HepG2 (cell line): ENCODE results near the gene SEMA4F. TPM values are rescaled to one million over a fixed set of nuclear protein-coding genes. Genes with fewer than 3 reads are reported as not detected.

Source experiments
- ZMYM3 ChIP-seq: sonication (generic); formaldehyde crosslinking; IDR thresholded peaks from 2 replicates; pipeline ENCODE4 v1.5.1; 2020; ENCODE audit warnings: mild to moderate bottlenecking, missing genetic modification reagents
- polyA plus RNA-seq, 8 experiments: library from polyadenylated mRNA; depleted of rRNA in 3 of 8; stranded (reverse) in 7 of 8; unstranded in 1 of 8; fragments of >200 nt; fragmentation: Illumina TruSeq in 4 of 8; extraction: Trizol in 4 of 8; gene quantifications; 2 replicates each; pipeline versions ENCODE4 v1.2.1 to v1.2.3, GENCODE V29; 2011 to 2016; ENCODE audit warnings: low read depth in 4 of 8, missing spikeins in 1 of 8, mixed read lengths in 1 of 8; ENCODE audit not compliant: insufficient read depth in 1 of 8
- total RNA-seq, 5 experiments: library from RNA; depleted of rRNA; stranded (reverse); fragments of >200 nt; fragmentation: Illumina TruSeq; extraction: Trizol; gene quantifications; 2 replicates each; pipeline ENCODE4 v1.2.3, GENCODE V29; 2016; ENCODE audit warnings: low read depth in 1 of 5

Gene SEMA4F
- total and polyA plus RNA-seq, 2 of the 13 experiments (the other 11 are each of a cell fraction or from before 2014, with no cell fraction given), result 7.1 to 10.3 TPM

- no peak for TF ChIP-seq ZMYM3 (CRISPR knock-in tag)
Measured at GRCh38 chr2:74730530-74730929, 76.5 kb downstream of the SEMA4F start (continued).

Other genes with a start within 250 kb of the SEMA4F start
- 0.13 and 0.15 TPM in 2 replicates for gene C2orf81, start 232.6 kb upstream of the SEMA4F start, total RNA-seq (2016; rRNA removed; fragmentation: Illumina TruSeq; extraction: Trizol)
- 0.05 and 0.17 TPM in 2 replicates for gene C2orf81, start 232.6 kb upstream of the SEMA4F start, polyA plus RNA-seq (2011; rRNA removed)
- gene WDR54, start 232.5 kb upstream of the SEMA4F start, total RNA-seq (2016; rRNA removed; fragmentation: Illumina TruSeq; extraction: Trizol), result 1.3 and 2.0 TPM in 2 replicates
- gene WDR54, start 232.5 kb upstream of the SEMA4F start, polyA plus RNA-seq (2011; rRNA removed), result 12.4 and 17.3 TPM in 2 replicates
- gene RTKN, start 212.3 kb upstream of the SEMA4F start, total RNA-seq (2016; rRNA removed; fragmentation: Illumina TruSeq; extraction: Trizol), result 107 and 159 TPM in 2 replicates
- gene RTKN, start 212.3 kb upstream of the SEMA4F start, polyA plus RNA-seq (2011; rRNA removed), result 166 and 187 TPM in 2 replicates
- 10.0 and 14.5 TPM in 2 replicates for gene INO80B, start 199.2 kb upstream of the SEMA4F start, total RNA-seq (2016; rRNA removed; fragmentation: Illumina TruSeq; extraction: Trizol)
- 6.2 and 7.9 TPM in 2 replicates for gene INO80B, start 199.2 kb upstream of the SEMA4F start, polyA plus RNA-seq (2011; rRNA removed)
- 26.5 and 38.8 TPM in 2 replicates for gene WBP1, start 195.8 kb upstream of the SEMA4F start, total RNA-seq (2016; rRNA removed; fragmentation: Illumina TruSeq; extraction: Trizol)
- 85.7 and 107 TPM in 2 replicates for gene WBP1, start 195.8 kb upstream of the SEMA4F start, polyA plus RNA-seq (2011; rRNA removed)
- gene MOGS, start 188.9 kb upstream of the SEMA4F start, total RNA-seq (2016; rRNA removed; fragmentation: Illumina TruSeq; extraction: Trizol), result 30.1 and 95.2 TPM in 2 replicates
- gene MOGS, start 188.9 kb upstream of the SEMA4F start, polyA plus RNA-seq (2011; rRNA removed), result 117 and 124 TPM in 2 replicates
- gene MRPL53, start 181.6 kb upstream of the SEMA4F start, total RNA-seq (2016; rRNA removed; fragmentation: Illumina TruSeq; extraction: Trizol), result 51.9 and 53.8 TPM in 2 replicates
- 28.8 and 34.3 TPM in 2 replicates for gene MRPL53, start 181.6 kb upstream of the SEMA4F start, polyA plus RNA-seq (2011; rRNA removed)
- gene CCDC142, start 171.2 kb upstream of the SEMA4F start, total RNA-seq (2016; rRNA removed; fragmentation: Illumina TruSeq; extraction: Trizol), result 8.8 and 30.4 TPM in 2 replicates
- gene CCDC142, start 171.2 kb upstream of the SEMA4F start, polyA plus RNA-seq (2011; rRNA removed), result 14.7 and 17.7 TPM in 2 replicates
- gene TTC31, start 171.2 kb upstream of the SEMA4F start, total RNA-seq (2016; rRNA removed; fragmentation: Illumina TruSeq; extraction: Trizol), result 21.1 and 28.3 TPM in 2 replicates
- gene TTC31, start 171.2 kb upstream of the SEMA4F start, polyA plus RNA-seq (2011; rRNA removed), result 39.5 and 43.4 TPM in 2 replicates
- gene LBX2, start 154.6 kb upstream of the SEMA4F start, total RNA-seq (2016; rRNA removed; fragmentation: Illumina TruSeq; extraction: Trizol), result 4.0 and 8.1 TPM in 2 replicates
- gene LBX2, start 154.6 kb upstream of the SEMA4F start, polyA plus RNA-seq (2011; rRNA removed), result 6.4 and 7.3 TPM in 2 replicates
- 14.2 and 20.4 TPM in 2 replicates for gene PCGF1, start 146.6 kb upstream of the SEMA4F start, total RNA-seq (2016; rRNA removed; fragmentation: Illumina TruSeq; extraction: Trizol)
- 22.6 and 22.7 TPM in 2 replicates for gene PCGF1, start 146.6 kb upstream of the SEMA4F start, polyA plus RNA-seq (2011; rRNA removed)
- gene TLX2, start 139.8 kb upstream of the SEMA4F start, total RNA-seq (2016; rRNA removed; fragmentation: Illumina TruSeq; extraction: Trizol), result 0.20 TPM in 1 of 2 replicates, not detected in the other
- 0.05 and 0.09 TPM in 2 replicates for gene TLX2, start 139.8 kb upstream of the SEMA4F start, polyA plus RNA-seq (2011; rRNA removed)
- 23.9 and 27.6 TPM in 2 replicates for gene DQX1, start 128.0 kb upstream of the SEMA4F start, total RNA-seq (2016; rRNA removed; fragmentation: Illumina TruSeq; extraction: Trizol)
- gene DQX1, start 128.0 kb upstream of the SEMA4F start, polyA plus RNA-seq (2011; rRNA removed), result 72.9 and 89.8 TPM in 2 replicates
- 67.0 and 174 TPM in 2 replicates for gene AUP1, start 124.5 kb upstream of the SEMA4F start, total RNA-seq (2016; rRNA removed; fragmentation: Illumina TruSeq; extraction: Trizol)
- 267 and 291 TPM in 2 replicates for gene AUP1, start 124.5 kb upstream of the SEMA4F start, polyA plus RNA-seq (2011; rRNA removed)
- 37.0 and 47.7 TPM in 2 replicates for gene HTRA2, start 124.3 kb upstream of the SEMA4F start, total RNA-seq (2016; rRNA removed; fragmentation: Illumina TruSeq; extraction: Trizol)
- gene HTRA2, start 124.3 kb upstream of the SEMA4F start, polyA plus RNA-seq (2011; rRNA removed), result 50.3 and 56.1 TPM in 2 replicates
- 0.39 and 0.55 TPM in 2 replicates for gene LOXL3, start 100.3 kb upstream of the SEMA4F start, total RNA-seq (2016; rRNA removed; fragmentation: Illumina TruSeq; extraction: Trizol)
- gene LOXL3, start 100.3 kb upstream of the SEMA4F start, polyA plus RNA-seq (2011; rRNA removed), result 6.5 and 7.2 TPM in 2 replicates
- gene DOK1, start 99.5 kb upstream of the SEMA4F start, total RNA-seq (2016; rRNA removed; fragmentation: Illumina TruSeq; extraction: Trizol), result 0.53 and 0.66 TPM in 2 replicates
- gene DOK1, start 99.5 kb upstream of the SEMA4F start, polyA plus RNA-seq (2011; rRNA removed), result 0.74 and 0.84 TPM in 2 replicates
- gene M1AP, start 5.9 kb upstream of the SEMA4F start, total RNA-seq (2016; rRNA removed; fragmentation: Illumina TruSeq; extraction: Trizol), result not detected in 2 replicates
- gene M1AP, start 5.9 kb upstream of the SEMA4F start, polyA plus RNA-seq (2011; rRNA removed), result 0.16 TPM in 1 of 2 replicates, not detected in the other
- 13.2 and 24.4 TPM in 2 replicates for gene HK2, start 179.9 kb downstream of the SEMA4F start, total RNA-seq (2016; rRNA removed; fragmentation: Illumina TruSeq; extraction: Trizol)
- gene HK2, start 179.9 kb downstream of the SEMA4F start, polyA plus RNA-seq (2011; rRNA removed), result 97.0 and 101 TPM in 2 replicates